Fibroblast of lung (primary cell): Measurements from ENCODE around the gene RAB10. TPM values are rescaled to one million over a fixed set of nuclear protein-coding genes. Genes with fewer than 3 reads are reported as not detected.

ENCODE experiments used
- polyA plus RNA-seq, 2 donors: library from polyadenylated mRNA; depleted of rRNA in 1 of 2; stranded (reverse) in 1 of 2; unstranded in 1 of 2; fragments of >200 nt; gene quantifications; 2 replicates each; pipeline ENCODE4 v1.2.1, GENCODE V29; 2011 to 2012; ENCODE audit warnings: missing spikeins in 1 of 2
- total RNA-seq: library from RNA; depleted of rRNA; stranded (reverse); fragments of >200 nt; gene quantifications from 2 replicates; pipeline ENCODE4 v1.2.1, GENCODE V29; 2014

The RAB10 gene
- total and polyA plus RNA-seq, 2 donors (not counting 1 experiment from before 2014, with no cell fraction given), result 94.1 to 253 TPM

Other genes starting within 250 kb of the RAB10 start
- 4.6 and 5.9 TPM in 2 replicates for gene ASXL2, start 155.6 kb upstream of the RAB10 start, total RNA-seq
- gene ASXL2, start 155.6 kb upstream of the RAB10 start, polyA plus RNA-seq, result 16.6 and 20.7 TPM in 2 replicates
- gene KIF3C, start 51.6 kb upstream of the RAB10 start, total RNA-seq, result 9.0 and 13.0 TPM in 2 replicates
- 8.3 and 9.7 TPM in 2 replicates for gene KIF3C, start 51.6 kb upstream of the RAB10 start, polyA plus RNA-seq
- 0.66 and 0.77 TPM in 2 replicates for gene GAREM2, start 139.0 kb downstream of the RAB10 start, total RNA-seq
- gene GAREM2, start 139.0 kb downstream of the RAB10 start, polyA plus RNA-seq, result 1.6 TPM in 2 replicates
- gene HADHA, start 210.5 kb downstream of the RAB10 start, total RNA-seq, result 144 and 162 TPM in 2 replicates
- 155 and 171 TPM in 2 replicates for gene HADHA, start 210.5 kb downstream of the RAB10 start, polyA plus RNA-seq
- gene HADHB, start 210.9 kb downstream of the RAB10 start, total RNA-seq, result 129 and 130 TPM in 2 replicates
- 137 and 151 TPM in 2 replicates for gene HADHB, start 210.9 kb downstream of the RAB10 start, polyA plus RNA-seq